K562 (cell line): Measurements from ENCODE around the gene RALB. TPM values are rescaled to one million over a fixed set of nuclear protein-coding genes. Genes with fewer than 3 reads are reported as not detected.
A peak's percentile ranks its signal among the peaks of the same experiment; 100 is the strongest.

Experiments
- ARHGAP35 ChIP-seq: fragments of 450-650 bp; IDR thresholded peaks from 2 replicates; pipeline ENCODE4 v1.6.1; 2018; ENCODE audit not compliant: partially characterized antibody
- CUX1 ChIP-seq: fragments of 200-800 bp; sonication (Bioruptor generic); IDR thresholded peaks from 2 replicates; pipeline ENCODE4 v1.6.1; 2016; ENCODE audit warnings: missing genetic modification characterization, missing compliant biosample characterization
- DPF2 ChIP-seq: fragments of 450-650 bp; IDR thresholded peaks from 2 replicates; pipeline ENCODE4 v1.6.1; 2016
- FOS ChIP-seq: IDR thresholded peaks from 3 replicates; pipeline ENCODE4 v1.6.1; 2011; ENCODE audit not compliant: insufficient read length; ENCODE audit errors: extremely low read depth
- FOSL1 ChIP-seq: fragments of 200-800 bp; sonication (Bioruptor generic); conservative IDR thresholded peaks from 2 replicates; pipeline ENCODE4 v1.6.1; 2016; ENCODE audit warnings: missing genetic modification characterization, missing compliant biosample characterization
- JUN ChIP-seq, 2 experiments: sonication (generic) in 1 of 2; formaldehyde crosslinking in 1 of 2; IDR thresholded peaks; 2 replicates each; pipeline versions ENCODE4 v1.6.1 to v1.8.0; 2012 to 2022; ENCODE audit warnings: borderline replicate concordance in 2 of 2, mild to moderate bottlenecking in 2 of 2, improper control_type of control experiment in 1 of 2, low read depth in 1 of 2, low read length in 1 of 2, missing genetic modification reagents in 1 of 2
- MYC ChIP-seq, 2 experiments: fragments of 250-450 bp in 1 of 2; sonication (Bioruptor Pico) in 1 of 2; IDR thresholded peaks; 2 replicates each; pipeline versions ENCODE4 v1.5.1 to v1.6.1; 2012 to 2021; ENCODE audit warnings: low read depth in 2 of 2, borderline replicate concordance in 1 of 2, improper control_type of control experiment in 1 of 2, low read length in 1 of 2, mild to moderate bottlenecking in 1 of 2, moderate library complexity in 1 of 2
- PHB2 ChIP-seq: fragments of 450-650 bp; IDR thresholded peaks from 2 replicates; pipeline ENCODE4 v1.6.1; 2017; ENCODE audit warnings: low read depth
- POLR2AphosphoS2 ChIP-seq: IDR thresholded peaks from 2 replicates; pipeline ENCODE4 v1.6.1; 2012; ENCODE audit warnings: low read length, improper control_type of control experiment
- POLR3G ChIP-seq: IDR thresholded peaks from 2 replicates; pipeline ENCODE4 v1.6.1; 2011; ENCODE audit not compliant: insufficient read length, insufficient replicate concordance; ENCODE audit errors: extremely low read depth
- PPARD ChIP-seq: fragments of 250-450 bp; sonication (Bioruptor Pico); IDR thresholded peaks from 2 replicates; pipeline ENCODE4 v1.8.0; 2022; ENCODE audit warnings: inconsistent platforms, mild to moderate bottlenecking, moderate library complexity
- ZNF436 ChIP-seq: fragments of 250-450, 450-650 bp; sonication (Bioruptor Pico); formaldehyde crosslinking; IDR thresholded peaks from 2 replicates; pipeline ENCODE4 v1.7.0; 2020; ENCODE audit warnings: mild to moderate bottlenecking
- ZNF740 ChIP-seq, 3 experiments: fragments of 200-800 bp in 1 of 3; sonication (Bioruptor generic) in 1 of 3; sonication (generic) in 1 of 3; formaldehyde crosslinking in 1 of 3; IDR thresholded peaks; 2 replicates each; pipeline versions ENCODE4 v1.6.1 to v1.8.0; 2016 to 2022; ENCODE audit warnings: mild to moderate bottlenecking in 2 of 3, missing compliant biosample characterization in 2 of 3, missing genetic modification characterization in 2 of 3, missing genetic modification reagents in 1 of 3
- ZNF75A ChIP-seq: fragments of 450-650 bp; formaldehyde crosslinking; IDR thresholded peaks from 2 replicates; pipeline ENCODE4 v1.4.0; 2020; ENCODE audit warnings: mild to moderate bottlenecking
- polyA plus RNA-seq, 8 experiments: library from polyadenylated mRNA; depleted of rRNA in 4 of 8; stranded (reverse) in 5 of 8; unstranded in 3 of 8; fragments of >200 nt; fragmentation: Nextera tagmentation in 2 of 8; fragmentation: Illumina TruSeq in 1 of 8; extraction: Ambion mirVana in 2 of 8; extraction: Trizol in 1 of 8; gene quantifications; 2 replicates each; pipeline versions ENCODE4 v1.2.1 to v1.2.3, GENCODE V29; 2011 to 2014; ENCODE audit warnings: inconsistent platforms in 1 of 8, missing spikeins in 1 of 8
- total RNA-seq, 7 experiments: library from RNA; depleted of rRNA in 6 of 7; stranded (reverse); fragments of >200 nt in 6 of 7; fragmentation: Illumina TruSeq in 2 of 7; extraction: Trizol in 2 of 7; gene quantifications; 2 replicates each; pipeline versions ENCODE4 v1.2.1 to v1.2.3, GENCODE V29; 2011 to 2021; ENCODE audit warnings: low replicate concordance in 1 of 7
- TF ChIP-seq, protein P1 (sequence below): IDR thresholded peaks from 2 replicates; pipeline ENCODE4 v1.6.1; 2011; ENCODE audit not compliant: insufficient read length; ENCODE audit errors: extremely low read depth
- TF ChIP-seq, protein P2 (sequence below): fragments of 250-450 bp; sonication (Bioruptor Pico); IDR thresholded peaks from 2 replicates; pipeline ENCODE4 v1.5.0; 2021
- TF ChIP-seq, protein P3 (sequence below): sonication (generic); formaldehyde crosslinking; IDR thresholded peaks from 2 replicates; pipeline ENCODE4 v1.8.1; 2023; ENCODE audit warnings: mild to moderate bottlenecking, missing genetic modification reagents

The RALB gene
- total and polyA plus RNA-seq, 9 of the 15 experiments (the other 6 are each of a cell fraction or from before 2014, with no cell fraction given) = 14.8 to 65.6 (median 38.4) TPM

GRCh38 chr2:120237491-120237902, 15.2 kb upstream of the RALB start (continued):
- TF ChIP-seq, protein P1, sequence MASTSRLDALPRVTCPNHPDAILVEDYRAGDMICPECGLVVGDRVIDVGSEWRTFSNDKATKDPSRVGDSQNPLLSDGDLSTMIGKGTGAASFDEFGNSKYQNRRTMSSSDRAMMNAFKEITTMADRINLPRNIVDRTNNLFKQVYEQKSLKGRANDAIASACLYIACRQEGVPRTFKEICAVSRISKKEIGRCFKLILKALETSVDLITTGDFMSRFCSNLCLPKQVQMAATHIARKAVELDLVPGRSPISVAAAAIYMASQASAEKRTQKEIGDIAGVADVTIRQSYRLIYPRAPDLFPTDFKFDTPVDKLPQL = no peak
- TF ChIP-seq ZNF436 (CRISPR knock-in tag) = no peak
- TF ChIP-seq ZNF740 (CRISPR knock-in tag; IDR thresholded peaks at IDR 0.05) = no peak
- no peak for TF ChIP-seq ZNF740 (tag; IDR thresholded peaks at IDR 0.05)
- TF ChIP-seq POLR2AphosphoS2 = no peak
- TF ChIP-seq PPARD (CRISPR knock-in tag) = no peak
- peak; percentile 12 for TF ChIP-seq FOS
- TF ChIP-seq DPF2 = 0 out of 2 replicates have a peak, but pooled peaks have one; percentile 47
- TF ChIP-seq ARHGAP35 = no peak
- TF ChIP-seq, protein P2, sequence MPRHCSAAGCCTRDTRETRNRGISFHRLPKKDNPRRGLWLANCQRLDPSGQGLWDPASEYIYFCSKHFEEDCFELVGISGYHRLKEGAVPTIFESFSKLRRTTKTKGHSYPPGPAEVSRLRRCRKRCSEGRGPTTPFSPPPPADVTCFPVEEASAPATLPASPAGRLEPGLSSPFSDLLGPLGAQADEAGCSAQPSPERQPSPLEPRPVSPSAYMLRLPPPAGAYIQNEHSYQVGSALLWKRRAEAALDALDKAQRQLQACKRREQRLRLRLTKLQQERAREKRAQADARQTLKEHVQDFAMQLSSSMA = no peak
- TF ChIP-seq JUN (IDR thresholded peaks at IDR 0.05; ENCODE audit: borderline replicate concordance, low read depth, low read length) = peak; percentile 79
- no peak for TF ChIP-seq JUN (CRISPR knock-in tag; IDR thresholded peaks at IDR 0.05; ENCODE audit: borderline replicate concordance)
- TF ChIP-seq PHB2 = no peak
- no peak for TF ChIP-seq POLR3G
- TF ChIP-seq FOSL1 (tag) = peak; percentile 86
- TF ChIP-seq ZNF75A = no peak
- TF ChIP-seq CUX1 (CRISPR knock-in tag) = no peak
- TF ChIP-seq MYC (IDR thresholded peaks at IDR 0.05; ENCODE audit: low read depth, low read length) = no peak
- TF ChIP-seq MYC (CRISPR knock-in tag; IDR thresholded peaks at IDR 0.05; ENCODE audit: borderline replicate concordance, low read depth) = no peak
- TF ChIP-seq, protein P3, sequence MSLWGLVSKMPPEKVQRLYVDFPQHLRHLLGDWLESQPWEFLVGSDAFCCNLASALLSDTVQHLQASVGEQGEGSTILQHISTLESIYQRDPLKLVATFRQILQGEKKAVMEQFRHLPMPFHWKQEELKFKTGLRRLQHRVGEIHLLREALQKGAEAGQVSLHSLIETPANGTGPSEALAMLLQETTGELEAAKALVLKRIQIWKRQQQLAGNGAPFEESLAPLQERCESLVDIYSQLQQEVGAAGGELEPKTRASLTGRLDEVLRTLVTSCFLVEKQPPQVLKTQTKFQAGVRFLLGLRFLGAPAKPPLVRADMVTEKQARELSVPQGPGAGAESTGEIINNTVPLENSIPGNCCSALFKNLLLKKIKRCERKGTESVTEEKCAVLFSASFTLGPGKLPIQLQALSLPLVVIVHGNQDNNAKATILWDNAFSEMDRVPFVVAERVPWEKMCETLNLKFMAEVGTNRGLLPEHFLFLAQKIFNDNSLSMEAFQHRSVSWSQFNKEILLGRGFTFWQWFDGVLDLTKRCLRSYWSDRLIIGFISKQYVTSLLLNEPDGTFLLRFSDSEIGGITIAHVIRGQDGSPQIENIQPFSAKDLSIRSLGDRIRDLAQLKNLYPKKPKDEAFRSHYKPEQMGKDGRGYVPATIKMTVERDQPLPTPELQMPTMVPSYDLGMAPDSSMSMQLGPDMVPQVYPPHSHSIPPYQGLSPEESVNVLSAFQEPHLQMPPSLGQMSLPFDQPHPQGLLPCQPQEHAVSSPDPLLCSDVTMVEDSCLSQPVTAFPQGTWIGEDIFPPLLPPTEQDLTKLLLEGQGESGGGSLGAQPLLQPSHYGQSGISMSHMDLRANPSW (CRISPR knock-in tag) = no peak
